PC-3 (cell line): ENCODE results near the gene MGLL. TPM values are rescaled to one million over a fixed set of nuclear protein-coding genes. Genes with fewer than 3 reads are reported as not detected.

ENCODE experiments used
- ATAC-seq: fragments of 200-7000 bp; cut with Tn5 transposase; 2 replicates; pipeline ENCODE4 v1.9.1; 2020; ENCODE audit warnings: mild to moderate bottlenecking, moderate library complexity
- BruUV-seq: library from RNA; stranded (reverse); fragments of 400-500 nt; replicated peaks from 2 replicates; lab custom pipeline; 2021; lab: Mats Ljungman, UMichigan
- CTCF ChIA-PET: fragments of 300-600 bp; sonication (Branson Sonifier 250); formaldehyde crosslinking; loops from one replicate; lab custom pipeline; 2022; ENCODE audit warnings: antibody characterized with exemption; lab: Charles Lee
- POLR2A ChIA-PET: fragments of 300-600 bp; sonication (Branson Sonifier 250); formaldehyde crosslinking; loops from one replicate; lab custom pipeline; 2022; ENCODE audit warnings: antibody characterized with exemption; ENCODE audit not compliant: unreplicated experiment; lab: Charles Lee
- DNase-seq: peaks from one replicate; pipeline ENCODE4 v3.0.0-alpha.2; 2015
- H2AFZ ChIP-seq: fragments of 300-600 bp; sonication (generic); 2 replicates; pipeline ENCODE4 v1.6.0; 2016; ENCODE audit warnings: antibody characterized with exemption, low read length
- H3F3A ChIP-seq: fragments of 300-600 bp; sonication (generic); one replicate; pipeline ENCODE4 v1.6.0; 2017; ENCODE audit warnings: antibody characterized with exemption, low read length, control low read depth, mild to moderate bottlenecking; ENCODE audit not compliant: unreplicated experiment
- H3K27ac ChIP-seq: fragments of 300-600 bp; sonication (generic); 2 replicates; pipeline ENCODE4 v1.5.1; 2016; ENCODE audit warnings: mild to moderate bottlenecking, low read length
- H3K27me3 ChIP-seq: fragments of 300-600 bp; sonication (generic); 2 replicates; pipeline ENCODE4 v1.6.1; 2016; ENCODE audit warnings: low read length, mixed read lengths
- H3K36me3 ChIP-seq: fragments of 300-600 bp; sonication (generic); 2 replicates; pipeline ENCODE4 v1.6.1; 2016; ENCODE audit warnings: low read depth, mixed run types, low read length, mixed read lengths
- H3K4me1 ChIP-seq: fragments of 300-600 bp; sonication (generic); 2 replicates; pipeline ENCODE4 v1.5.1; 2016; ENCODE audit warnings: low read length; ENCODE audit not compliant: insufficient read depth
- H3K4me2 ChIP-seq: fragments of 300-600 bp; sonication (generic); 2 replicates; pipeline ENCODE4 v1.6.0; 2016; ENCODE audit warnings: low read length
- H3K4me3 ChIP-seq: fragments of 300-600 bp; sonication (generic); 2 replicates; pipeline ENCODE4 v1.5.1; 2016; ENCODE audit warnings: mild to moderate bottlenecking, low read length, mixed read lengths
- H3K79me2 ChIP-seq: fragments of 300-600 bp; sonication (generic); 2 replicates; pipeline ENCODE4 v1.6.1; 2017; ENCODE audit warnings: low read length, mixed read lengths
- H3K9ac ChIP-seq: fragments of 300-600 bp; sonication (generic); 2 replicates; pipeline ENCODE4 v1.6.0; 2016; ENCODE audit warnings: mild to moderate bottlenecking, low read length
- H3K9me2 ChIP-seq: fragments of 300-600 bp; sonication (generic); replicated peaks from 2 replicates; pipeline ENCODE4 v1.6.1; 2016; ENCODE audit warnings: mixed run types, low read length, mixed read lengths
- H3K9me3 ChIP-seq: fragments of 300-600 bp; sonication (generic); 2 replicates; pipeline ENCODE4 v1.6.1; 2016; ENCODE audit warnings: low read length, mixed read lengths
- H4K20me1 ChIP-seq: fragments of 300-600 bp; sonication (generic); 2 replicates; pipeline ENCODE4 v1.6.1; 2016; ENCODE audit warnings: low read length, mixed read lengths
- EZH2 ChIP-seq: fragments of 300-600 bp; sonication (generic); IDR thresholded peaks from one replicate; pipeline ENCODE4 v1.6.1; 2017; ENCODE audit warnings: antibody characterized with exemption, mild to moderate bottlenecking, low read length; ENCODE audit not compliant: unreplicated experiment
- EZH2phosphoT487 ChIP-seq: fragments of 300-600 bp; sonication (generic); IDR thresholded peaks from 2 replicates; pipeline ENCODE4 v1.6.1; 2018; ENCODE audit warnings: mild to moderate bottlenecking, antibody characterized with exemption, low read length, borderline replicate concordance
- intact Hi-C: fragments of 100-400 bp; cut with micrococcal nuclease; formaldehyde crosslinking; loops from 2 replicates; pipeline ENCODE4 v1.9.0; 2023
- total RNA-seq: library from RNA; depleted of rRNA; stranded (reverse); fragments of >200 nt; gene quantifications from 2 replicates; pipeline ENCODE4 v1.2.3, GENCODE V29; 2014
- TF ChIP-seq, protein P1 (sequence below): fragments of 300-600 bp; sonication (generic); conservative IDR thresholded peaks from 2 replicates; pipeline ENCODE4 v1.5.1; 2017; ENCODE audit warnings: antibody characterized with exemption, low read depth, mild to moderate bottlenecking, low read length

Gene MGLL
- total RNA-seq, 1 experiment from 2014 or later, result 38.7 TPM

DNA sequence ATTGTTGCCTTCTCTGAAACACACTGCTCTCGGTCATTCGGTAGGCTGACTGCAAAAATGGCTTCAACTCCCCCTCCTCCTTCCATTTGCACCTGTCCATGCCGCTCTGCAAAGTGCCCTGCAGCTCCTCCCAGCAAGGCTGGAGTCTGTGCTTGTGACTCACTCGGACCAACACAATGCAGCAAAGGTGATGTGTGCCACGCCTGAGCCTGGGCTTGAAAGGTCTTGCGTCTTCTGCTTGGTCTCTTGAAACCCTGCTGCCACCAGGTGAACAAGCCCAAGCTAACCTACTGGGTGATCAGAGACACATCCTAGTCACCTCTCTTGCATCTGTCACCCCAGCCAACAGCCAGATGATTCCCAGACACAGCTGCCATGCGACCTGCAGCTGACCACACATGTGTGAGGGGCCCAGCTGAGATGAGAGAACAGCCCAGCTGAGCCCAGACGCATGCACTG is 71.1 kb downstream of the MGLL start:
- no peak overlapping the region for H3K4me3 ChIP-seq
- POLR2A ChIA-PET, result interaction anchor here (1.0 kb wide), 1 partner anchor 40 kb away, joined by 8 read pairs; no protein-coding TSS in a partner anchor
- peaks cover 4% of the 10 kb centered on the region; the same call in 1 of the 2 replicates for H3K36me3 ChIP-seq
- peak overlapping the region; percentile 95 for H3K27ac ChIP-seq
- CTCF ChIA-PET, result no interaction called here
- H2AFZ ChIP-seq, result no peak overlapping the region
- H3K9me2 ChIP-seq, result no peaks in the 10 kb centered on the region
- no peaks in the 10 kb centered on the region for H3K9me3 ChIP-seq
- peaks cover 9% of the 10 kb centered on the region for H3F3A ChIP-seq
- peak; percentile 10; the same call in 1 of the 2 replicates for ATAC-seq
- peak; percentile 56 for DNase-seq
- no peaks in the 10 kb centered on the region for H3K27me3 ChIP-seq
- intact Hi-C loops, result no loop called here
- peaks cover 8% of the 10 kb centered on the region; the same call in 1 of the 2 replicates for H3K79me2 ChIP-seq
- H3K9ac ChIP-seq, result peak overlapping the region; percentile 30; the same call in 1 of the 2 replicates
- H3K4me1 ChIP-seq, result peaks cover 52% of the 10 kb centered on the region
- no TSS peak for BruUV-seq
- TF ChIP-seq EZH2phosphoT487, result no peak
- TF ChIP-seq EZH2, result no peak
- TF ChIP-seq, protein P1, sequence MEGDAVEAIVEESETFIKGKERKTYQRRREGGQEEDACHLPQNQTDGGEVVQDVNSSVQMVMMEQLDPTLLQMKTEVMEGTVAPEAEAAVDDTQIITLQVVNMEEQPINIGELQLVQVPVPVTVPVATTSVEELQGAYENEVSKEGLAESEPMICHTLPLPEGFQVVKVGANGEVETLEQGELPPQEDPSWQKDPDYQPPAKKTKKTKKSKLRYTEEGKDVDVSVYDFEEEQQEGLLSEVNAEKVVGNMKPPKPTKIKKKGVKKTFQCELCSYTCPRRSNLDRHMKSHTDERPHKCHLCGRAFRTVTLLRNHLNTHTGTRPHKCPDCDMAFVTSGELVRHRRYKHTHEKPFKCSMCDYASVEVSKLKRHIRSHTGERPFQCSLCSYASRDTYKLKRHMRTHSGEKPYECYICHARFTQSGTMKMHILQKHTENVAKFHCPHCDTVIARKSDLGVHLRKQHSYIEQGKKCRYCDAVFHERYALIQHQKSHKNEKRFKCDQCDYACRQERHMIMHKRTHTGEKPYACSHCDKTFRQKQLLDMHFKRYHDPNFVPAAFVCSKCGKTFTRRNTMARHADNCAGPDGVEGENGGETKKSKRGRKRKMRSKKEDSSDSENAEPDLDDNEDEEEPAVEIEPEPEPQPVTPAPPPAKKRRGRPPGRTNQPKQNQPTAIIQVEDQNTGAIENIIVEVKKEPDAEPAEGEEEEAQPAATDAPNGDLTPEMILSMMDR, result no peak
- peak overlapping the region; percentile 53 for H3K4me2 ChIP-seq
- H4K20me1 ChIP-seq, result no peaks in the 10 kb centered on the region

GRCh38 chr3:127750226-127751031 is 71.9 kb downstream of the MGLL start:
- Histone ChIP-seq H3F3A (peaks cover 9% of the 10 kb centered on the region), H4K20me1 (no peaks in the 10 kb centered on the region), H3K4me3 (no peak overlapping the region), H3K79me2 (peaks cover 8% of the 10 kb centered on the region; the same call in 1 of the 2 replicates), H3K36me3 (peaks cover 4% of the 10 kb centered on the region; the same call in 1 of the 2 replicates), H2AFZ (no peak overlapping the region), H3K4me2 (peak overlapping the region; percentile 53), H3K9ac (peak overlapping the region; percentile 49), H3K9me2 (no peaks in the 10 kb centered on the region), H3K27ac (peak overlapping the region; percentile 95), H3K4me1 (peaks cover 58% of the 10 kb centered on the region), H3K9me3 (no peaks in the 10 kb centered on the region), H3K27me3 (no peaks in the 10 kb centered on the region)
- POLR2A ChIA-PET, result interaction anchor here (1.0 kb wide), 1 partner anchor 41 kb away, joined by 8 read pairs; no protein-coding TSS in a partner anchor
- intact Hi-C loops, result no loop called here
- DNase-seq (peak; percentile 79), ATAC-seq (no peak; the same call in 1 of the 2 replicates)
- no TSS peak for BruUV-seq
- CTCF ChIA-PET, result no interaction called here
- TF ChIP-seq, protein P1, result no peak
- TF ChIP-seq EZH2phosphoT487 (no peak), EZH2 (no peak)
